NCI-H460 (cell line): ENCODE results near the gene SDR39U1. TPM values are rescaled to one million over a fixed set of nuclear protein-coding genes. Genes with fewer than 3 reads are reported as not detected.

Experiments
- DNase-seq: peaks from one replicate; pipeline ENCODE4 v3.0.0-alpha.2; 2016; ENCODE audit warnings: low read depth; ENCODE audit errors: extremely low read depth
- total RNA-seq: library from RNA; depleted of rRNA; stranded (reverse); fragments of >200 nt; shearing (Covaris generic); gene quantifications from 2 replicates; pipeline ENCODE4 v1.2.3, GENCODE V29; 2014

SDR39U1 gene
- total RNA-seq, 1 experiment from 2014 or later = 24.7 TPM

DNA sequence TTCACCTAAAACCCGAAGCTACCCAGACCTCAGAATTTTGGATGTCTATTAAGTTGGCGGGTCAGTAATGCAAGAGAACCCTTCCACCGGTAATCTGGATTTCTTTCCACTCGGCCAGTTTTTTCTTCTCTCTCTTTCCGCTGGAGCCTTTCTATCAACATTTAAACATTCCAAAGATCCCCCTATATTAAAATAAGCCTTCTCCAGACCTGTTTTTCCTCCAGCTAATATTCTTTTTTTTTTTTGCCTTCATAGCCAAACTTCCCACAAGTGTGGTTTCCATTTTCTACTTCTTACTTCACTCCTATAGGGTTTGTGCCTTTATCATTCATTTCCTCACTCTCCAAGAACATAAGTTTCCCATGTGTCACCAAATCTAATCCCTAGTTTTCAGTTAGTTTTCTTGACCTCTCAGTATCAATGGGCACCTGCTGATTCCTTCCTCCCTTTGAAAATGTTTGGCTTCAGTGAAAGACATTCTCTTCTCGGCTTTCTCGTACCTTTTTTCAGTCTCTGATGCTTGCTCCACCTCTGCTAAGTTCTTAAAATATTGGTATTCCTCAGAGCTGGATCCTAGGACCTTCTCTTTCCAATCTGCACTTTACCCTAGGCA is 583 bp upstream of the SDR39U1 start:
- DNase-seq = no peak

DNA sequence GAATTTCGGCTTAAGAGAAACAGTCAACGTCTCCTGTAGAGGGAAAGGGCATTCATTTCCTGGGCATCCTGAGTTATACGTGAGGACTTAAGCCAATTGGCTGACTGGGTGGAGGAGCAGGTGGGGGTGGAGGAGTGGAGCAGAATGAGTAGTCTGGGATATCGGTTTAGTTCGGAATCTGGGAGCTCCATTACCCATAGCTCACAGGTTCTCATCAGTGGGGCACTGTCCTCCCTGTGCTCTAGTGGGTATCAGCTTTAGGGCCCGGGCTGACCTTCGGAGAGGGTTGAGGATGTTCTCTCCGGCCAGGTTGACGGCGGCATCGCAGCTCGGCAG is 704 bp downstream of the SDR39U1 start:
- no peak for DNase-seq

DNA sequence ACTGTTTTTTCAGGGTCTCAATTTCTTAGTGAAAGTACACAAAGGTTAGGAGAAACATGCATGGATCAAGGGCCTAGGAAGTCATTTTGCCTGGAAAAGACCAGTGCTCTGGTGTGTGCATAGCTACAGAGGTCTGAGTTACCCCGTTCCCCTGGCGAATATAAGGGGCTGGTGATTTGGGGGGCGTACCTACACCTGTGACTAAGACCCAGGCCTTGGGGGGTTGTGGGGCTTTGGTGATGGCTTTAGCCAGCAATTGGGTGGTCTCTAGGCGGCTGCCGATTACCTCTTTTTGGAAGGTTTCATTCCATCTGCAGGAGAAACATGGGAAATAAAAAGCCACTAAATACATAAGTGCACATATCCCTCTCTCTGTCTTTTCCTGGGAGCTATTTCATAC is 1.1 kb downstream of the SDR39U1 start:
- DNase-seq = no peak

DNA sequence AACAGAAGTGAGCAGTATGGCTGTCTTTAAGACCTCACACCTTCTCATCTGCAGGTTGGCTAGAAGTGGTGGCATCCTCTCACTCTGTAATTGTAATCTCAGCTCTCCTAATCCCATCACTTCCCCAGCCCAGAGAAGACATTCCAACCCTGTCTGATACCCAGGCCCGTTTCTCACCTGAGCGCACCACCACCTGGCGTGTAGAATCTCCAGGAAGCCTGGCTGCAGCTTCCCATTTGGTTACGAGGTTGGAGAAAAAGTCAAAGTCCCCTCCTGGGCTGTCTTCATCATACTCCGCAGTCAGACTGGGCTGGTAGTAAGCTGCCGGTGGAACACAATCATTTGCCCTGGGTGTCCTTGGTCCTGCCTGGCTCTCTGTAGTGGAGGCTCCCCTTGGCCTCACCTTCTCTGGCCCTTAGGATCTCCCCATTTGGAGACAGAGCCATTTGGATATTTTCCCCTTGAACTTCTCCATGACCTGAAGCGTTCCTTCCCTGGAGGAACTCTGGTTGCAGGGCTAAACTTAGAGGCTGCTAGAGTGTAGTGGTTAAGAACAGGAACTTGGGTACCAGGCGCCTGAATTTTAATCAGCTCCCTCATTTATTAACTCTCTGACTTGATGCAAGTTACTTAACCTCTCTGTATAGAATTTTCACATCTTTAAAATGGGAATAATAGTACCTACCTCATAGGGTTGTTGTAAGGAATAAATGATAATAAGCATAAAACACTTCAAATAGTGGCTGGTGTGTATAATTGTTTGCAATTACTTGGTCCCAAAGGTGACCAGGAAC is 1.8 kb downstream of the SDR39U1 start:
- DNase-seq = no peak

DNA sequence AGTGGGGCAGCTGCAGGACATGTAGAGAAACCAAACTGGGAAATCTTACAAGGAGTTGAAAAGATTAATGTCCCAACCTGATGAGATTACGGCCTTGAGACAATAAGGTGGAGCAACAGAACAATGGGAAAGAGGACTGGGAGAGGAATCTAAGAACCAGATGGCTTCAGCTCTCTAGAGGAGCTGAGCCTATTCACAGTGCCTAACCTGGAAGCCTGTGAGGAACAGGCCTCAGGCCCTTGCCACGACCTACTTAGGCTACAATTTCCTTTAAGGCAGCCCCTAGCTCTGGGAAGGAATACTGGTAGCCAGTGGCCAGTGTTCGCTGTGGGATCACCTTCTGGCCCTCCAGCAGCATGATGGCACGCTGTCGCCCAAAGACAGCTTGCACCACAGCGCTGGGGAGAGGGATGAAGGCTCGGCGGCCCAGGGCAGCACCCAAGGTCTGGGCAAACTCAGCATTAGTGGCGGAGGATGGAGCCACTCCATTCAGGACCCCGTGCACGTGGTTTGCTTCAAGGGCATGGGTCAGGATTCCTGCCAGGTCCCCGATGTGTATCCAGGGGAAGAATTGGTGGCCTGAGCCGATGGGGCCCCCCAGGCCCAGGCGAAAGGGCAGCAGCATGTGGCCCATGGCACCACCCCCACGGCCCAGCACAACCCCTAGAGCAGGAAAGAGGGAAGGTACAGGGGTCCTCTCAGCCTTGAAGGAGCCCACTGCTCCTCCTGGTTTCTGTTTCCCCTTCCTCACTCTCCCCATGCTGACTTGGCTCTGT is 2.6 kb downstream of the SDR39U1 start:
- DNase-seq = no peak

DNA sequence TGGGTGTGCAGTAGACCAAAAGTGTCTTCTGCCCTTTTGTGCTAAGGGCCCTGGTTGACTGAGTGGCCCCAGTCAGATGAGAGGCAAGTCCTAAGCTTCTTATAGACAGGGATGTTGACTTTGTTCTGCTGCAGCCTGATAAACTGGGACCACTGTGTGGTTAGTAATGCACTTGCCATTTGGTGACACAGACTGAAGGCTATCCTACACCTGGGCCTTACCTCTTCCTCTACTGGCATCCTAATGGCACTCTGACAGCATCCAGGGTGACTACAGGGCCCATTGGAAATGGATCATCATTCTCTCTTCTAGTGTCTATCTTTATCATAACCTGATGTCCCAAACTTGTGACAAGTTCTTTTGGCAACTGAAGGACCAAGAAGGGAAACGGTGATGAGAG is 3.3 kb downstream of the SDR39U1 start:
- no peak for DNase-seq

DNA sequence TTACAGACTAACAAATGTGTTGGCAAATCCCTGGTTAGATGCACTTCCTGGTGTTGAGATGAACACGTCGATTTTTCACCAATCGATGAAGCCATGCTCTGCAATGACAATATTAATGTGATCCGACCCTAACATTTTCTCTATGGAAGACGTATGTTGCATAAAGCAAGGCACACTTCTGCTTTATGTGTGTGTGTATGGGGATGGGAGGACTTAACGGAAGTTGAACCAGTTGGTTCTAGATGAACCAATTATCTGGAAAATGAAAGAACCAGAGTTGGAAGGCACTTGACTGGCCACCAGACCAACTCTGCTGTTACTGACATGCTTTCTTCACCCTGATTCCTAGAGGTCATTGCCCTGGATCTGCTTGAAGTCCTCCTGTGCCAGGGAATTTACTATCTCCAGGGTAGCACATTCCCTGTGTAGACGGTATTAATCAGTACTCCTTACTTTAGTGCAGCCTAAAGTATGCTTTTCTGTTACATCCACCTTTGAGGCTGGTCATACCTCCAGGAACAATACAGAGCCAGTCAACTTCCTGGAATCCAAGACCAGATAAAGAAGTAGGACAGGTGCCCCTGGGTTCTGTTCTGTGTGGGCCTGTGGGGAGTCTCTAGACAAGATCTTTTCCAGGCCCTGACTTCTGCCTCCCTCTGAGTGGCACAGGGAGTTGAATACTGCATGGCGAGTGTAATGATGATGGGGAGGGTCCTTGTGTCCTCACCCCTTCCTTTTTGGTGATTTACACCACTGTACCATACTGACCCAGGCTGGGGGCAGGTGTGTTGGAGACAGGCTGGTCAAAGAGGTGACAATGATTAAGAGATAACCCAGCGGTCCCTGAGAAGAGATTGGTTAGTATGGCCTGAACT is 4.1 kb downstream of the SDR39U1 start:
- no peak for DNase-seq

DNA sequence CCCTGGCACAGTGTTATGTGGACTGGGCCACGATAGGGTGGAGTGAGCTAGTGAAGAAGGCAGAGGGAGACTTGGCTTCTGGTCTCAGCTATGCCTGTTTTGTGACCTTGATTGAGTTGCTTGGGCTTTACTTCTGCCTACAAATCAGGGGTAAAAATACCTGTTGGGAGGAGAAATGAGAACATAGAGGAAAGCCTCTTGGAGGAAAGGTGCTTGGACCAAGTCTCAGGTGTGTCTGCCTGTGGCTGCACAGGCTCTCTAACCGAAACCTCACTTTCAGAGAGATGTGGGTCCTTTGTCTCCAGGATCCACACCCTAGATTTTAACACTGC is 4.9 kb downstream of the SDR39U1 start:
- no peak for DNase-seq

DNA sequence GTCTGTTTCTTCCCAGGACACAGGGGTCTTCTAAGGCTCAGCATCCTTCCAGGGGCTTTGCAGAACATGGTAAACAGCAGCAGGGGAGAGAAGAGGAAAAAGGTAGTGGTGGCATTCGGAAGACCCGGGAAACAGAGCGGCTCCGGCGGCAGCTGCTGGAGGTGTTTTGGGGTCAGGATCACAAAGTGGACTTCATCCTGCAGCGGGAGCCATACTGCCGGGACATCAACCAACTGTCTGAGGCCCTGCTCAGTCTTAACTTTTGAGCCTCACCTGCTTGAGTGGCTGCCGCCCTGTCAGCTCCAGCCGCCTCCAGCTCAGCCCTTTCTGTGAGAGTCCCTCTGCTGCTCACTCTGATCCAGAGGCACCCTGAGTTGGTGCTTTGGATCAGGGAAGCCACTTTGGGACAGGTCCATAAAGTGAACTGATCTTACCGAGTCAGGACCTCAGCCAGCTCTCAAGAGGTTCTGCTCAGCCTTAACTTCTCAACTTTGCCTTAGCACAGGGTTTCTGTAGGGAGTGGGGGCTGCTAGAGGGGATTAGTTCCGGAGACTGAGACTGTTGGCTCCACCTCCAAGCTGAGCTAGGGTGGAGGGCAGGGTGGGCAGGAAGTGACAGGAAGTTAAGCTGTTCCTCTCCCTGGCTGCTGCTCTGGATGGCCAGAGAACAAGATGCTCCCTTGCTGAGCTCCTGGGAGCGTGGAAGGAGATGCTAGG is 5.4 kb downstream of the SDR39U1 start:
- DNase-seq = no peak

DNA sequence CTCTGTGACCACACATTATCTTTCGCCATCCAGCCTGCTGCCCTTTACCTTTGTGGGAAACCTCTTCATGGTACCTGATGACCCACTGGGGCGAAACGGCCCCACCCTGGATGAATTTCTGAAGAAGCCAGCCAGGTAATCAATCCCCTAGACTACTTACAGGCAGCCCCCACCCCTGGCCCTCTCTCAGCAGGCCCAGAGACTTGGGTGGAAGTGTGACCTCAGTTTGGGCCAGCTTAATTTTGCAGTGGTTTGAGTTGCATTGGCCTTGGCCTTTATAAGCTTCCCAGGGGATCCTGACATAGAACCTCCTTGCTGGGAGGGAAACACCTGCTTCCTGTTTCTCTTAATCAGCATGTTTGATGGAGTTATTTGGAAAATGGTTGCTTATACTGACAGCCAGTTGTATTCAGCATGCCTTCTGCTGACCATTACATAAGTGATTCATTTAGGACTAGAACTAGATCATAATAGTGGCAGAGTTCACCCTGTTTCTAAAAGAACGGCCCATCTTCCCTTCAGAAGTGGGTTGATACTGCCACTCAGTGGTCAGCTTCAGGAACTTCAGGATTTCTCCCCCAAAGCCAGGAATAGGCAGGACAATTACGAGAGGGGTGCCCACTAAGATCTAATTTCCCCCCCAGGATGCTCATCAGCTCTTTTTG is 6.1 kb downstream of the SDR39U1 start:
- peak; percentile 77 for DNase-seq

DNA sequence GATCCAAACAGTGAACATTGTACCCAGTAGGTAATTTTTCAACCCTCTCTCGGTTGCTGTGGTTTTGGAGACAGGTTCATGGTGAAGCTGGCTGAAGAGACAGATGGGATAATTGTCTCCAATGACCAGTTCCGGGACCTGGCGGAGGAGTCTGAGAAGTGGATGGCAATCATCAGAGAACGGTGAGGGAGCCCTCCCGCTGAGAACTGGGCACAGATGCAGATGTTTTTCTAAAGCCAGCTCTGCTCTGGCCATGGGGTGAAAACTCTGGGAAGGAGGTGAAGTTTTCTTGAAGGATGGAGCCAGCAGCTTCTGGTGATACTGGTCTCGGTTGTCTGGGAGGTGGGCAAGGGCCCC is 6.6 kb downstream of the SDR39U1 start:
- DNase-seq = no peak

DNA sequence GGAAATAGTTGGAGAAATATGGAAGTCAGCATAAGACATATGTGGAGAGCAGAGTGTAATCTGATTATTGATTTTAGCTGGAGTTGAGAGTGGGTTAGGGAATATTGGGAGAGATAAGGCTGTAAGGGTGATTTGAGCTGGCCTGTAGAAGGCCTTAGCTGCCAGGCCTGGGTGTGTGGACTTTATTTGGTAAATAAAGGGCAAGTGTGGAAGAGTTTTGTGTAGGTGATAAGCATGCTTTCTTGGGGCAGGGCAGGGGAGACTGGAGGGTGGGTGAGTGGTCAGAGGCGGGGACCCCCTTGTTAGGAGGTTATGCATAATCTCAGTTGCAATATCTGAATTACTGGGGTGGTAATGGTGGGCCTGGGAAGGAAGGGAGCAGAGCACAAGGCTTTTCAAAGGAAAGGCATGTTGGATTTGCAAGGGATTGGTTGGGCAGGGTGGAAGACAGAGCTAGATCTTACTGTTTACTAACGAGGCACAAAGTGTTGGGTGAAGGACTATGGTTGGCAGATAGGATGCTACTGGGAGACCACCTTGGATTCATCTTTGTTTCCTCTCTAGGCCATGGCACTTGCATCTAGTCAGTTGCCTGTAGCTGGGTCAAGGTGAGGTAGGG is 7.3 kb downstream of the SDR39U1 start:
- DNase-seq = no peak

DNA sequence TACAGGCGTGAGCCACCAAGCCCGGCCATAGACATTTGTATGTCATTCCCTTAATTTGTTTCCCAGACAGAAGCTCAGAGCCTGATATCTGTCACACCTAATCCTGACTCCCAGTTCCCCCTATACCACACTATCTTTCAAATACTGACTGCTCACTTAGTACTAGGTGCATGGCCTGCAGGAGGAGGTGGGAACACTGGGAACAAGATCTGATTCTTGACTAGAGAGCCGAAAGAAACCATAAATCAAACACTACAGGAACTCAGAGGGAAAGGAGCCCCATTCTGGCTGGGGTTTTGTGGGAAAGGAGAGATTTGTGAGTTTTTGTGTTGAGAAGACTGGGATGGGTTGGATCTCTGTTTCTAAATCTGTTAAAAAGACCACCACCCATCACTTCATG is 7.9 kb downstream of the SDR39U1 start:
- no peak for DNase-seq

DNA sequence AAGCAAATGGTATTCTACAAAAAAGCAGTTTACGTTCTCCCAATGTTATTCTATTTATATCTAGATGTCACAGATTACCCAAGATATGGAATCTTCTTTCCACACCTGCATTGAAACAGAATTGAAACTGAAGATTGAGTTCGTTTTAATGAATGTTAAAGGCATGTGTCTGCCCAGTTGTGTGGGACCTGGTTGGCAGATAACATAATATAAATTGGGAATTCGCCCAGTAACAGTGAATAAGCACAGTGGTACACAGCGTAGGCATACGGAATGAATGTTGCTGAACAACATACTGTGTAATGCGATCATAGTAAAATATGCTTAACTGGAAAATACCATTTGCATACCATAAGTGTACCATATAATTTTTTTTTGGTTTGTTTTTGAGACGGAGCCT is 8.5 kb downstream of the SDR39U1 start:
- no peak for DNase-seq

DNA sequence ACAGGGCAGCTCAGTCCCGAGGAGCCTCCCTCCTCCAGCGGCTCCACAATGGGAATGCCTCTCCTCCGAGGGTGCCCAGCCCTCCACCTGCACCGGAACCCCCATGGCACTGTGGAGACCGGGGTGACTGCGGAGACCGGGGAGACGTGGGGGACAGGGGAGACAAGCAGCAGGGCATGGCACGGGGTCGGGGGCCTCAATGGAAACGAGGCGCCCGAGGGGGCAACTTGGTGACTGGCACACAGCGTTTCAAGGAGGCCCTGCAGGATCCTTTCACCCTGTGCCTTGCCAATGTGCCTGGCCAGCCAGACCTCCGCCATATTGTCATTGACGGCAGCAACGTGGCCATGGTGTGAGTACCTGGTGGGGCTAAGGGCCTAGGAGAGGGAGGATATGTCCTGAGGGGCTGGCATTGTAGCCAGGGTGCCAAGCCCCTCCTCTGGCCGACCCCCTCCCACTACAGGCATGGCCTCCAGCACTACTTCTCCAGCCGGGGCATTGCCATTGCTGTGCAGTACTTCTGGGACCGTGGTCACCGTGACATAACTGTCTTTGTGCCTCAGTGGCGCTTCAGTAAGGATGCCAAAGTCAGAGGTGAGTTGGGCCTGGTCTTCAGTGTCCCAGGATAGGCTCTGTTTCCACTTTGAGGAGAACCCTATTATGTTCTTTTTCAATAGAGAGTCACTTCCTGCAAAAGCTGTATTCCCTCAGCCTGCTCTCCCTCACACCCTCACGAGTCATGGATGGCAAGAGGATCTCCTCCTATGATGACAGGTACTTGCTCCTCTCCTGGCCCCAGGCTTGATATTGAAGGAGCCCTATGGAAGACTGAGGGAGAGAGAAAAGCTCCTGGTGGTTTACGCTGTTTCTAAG is 10.1 kb downstream of the SDR39U1 start:
- no peak for DNase-seq

DNA sequence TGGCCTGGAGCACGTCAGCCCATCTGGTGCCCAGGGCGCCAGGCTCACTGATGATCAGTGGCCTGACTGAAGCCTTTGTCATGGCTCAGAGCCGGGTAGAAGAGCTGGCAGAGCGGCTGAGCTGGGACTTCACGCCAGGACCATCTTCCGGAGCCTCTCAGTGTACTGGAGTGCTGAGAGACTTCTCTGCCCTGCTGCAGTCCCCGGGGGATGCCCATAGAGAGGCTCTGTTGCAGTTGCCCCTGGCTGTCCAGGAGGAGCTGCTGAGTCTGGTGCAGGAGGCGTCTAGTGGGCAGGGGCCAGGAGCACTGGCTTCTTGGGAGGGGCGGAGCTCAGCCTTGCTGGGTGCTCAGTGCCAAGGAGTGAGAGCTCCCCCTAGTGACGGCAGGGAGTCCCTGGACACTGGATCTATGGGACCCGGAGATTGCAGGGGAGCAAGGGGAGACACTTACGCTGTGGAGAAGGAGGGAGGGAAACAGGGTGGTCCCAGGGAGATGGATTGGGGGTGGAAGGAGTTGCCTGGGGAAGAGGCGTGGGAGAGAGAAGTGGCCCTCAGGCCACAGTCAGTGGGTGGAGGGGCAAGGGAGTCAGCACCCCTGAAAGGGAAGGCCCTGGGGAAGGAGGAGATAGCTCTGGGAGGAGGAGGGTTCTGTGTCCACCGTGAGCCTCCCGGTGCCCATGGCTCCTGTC is 10.9 kb downstream of the SDR39U1 start:
- DNase-seq = peak; percentile 92

DNA sequence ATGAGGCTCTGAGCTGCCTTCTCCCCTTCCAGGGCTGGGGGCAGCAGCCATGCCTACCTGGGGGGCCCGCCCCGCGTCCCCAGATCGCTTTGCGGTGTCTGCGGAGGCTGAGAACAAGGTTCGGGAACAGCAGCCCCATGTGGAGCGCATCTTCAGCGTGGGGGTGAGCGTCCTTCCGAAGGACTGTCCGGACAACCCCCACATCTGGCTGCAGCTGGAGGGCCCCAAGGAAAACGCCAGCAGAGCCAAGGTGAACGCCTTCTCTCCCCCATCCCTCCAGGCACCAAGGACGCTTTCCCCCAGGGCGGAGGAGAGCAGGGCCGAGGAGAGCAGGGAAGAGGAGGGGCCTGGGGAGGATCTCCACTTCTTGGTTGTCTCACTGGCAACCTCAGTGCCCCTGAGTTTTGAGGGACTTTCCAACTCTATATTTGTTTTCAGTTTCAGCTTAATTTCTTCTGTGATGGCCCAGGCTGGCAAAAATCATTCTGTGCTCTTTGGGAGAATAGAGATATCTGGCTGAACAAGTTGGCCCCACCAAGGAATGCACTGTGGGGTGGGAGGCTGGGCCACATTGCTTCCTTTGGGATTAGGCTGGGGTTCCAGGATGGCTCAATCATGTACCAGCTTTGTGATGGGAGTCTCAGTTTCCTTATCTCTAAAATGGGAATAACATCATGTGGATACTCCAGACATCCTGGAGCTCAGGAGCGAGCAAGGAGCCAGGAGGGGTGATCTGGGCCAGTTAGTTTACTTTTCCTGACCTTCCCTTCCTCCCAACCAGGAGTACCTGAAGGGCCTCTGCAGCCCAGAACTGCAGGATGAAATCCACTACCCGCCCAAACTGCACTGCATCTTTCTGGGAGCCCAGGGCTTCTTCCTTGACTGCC is 11.7 kb downstream of the SDR39U1 start:
- no peak for DNase-seq
